Measurements from ENCODE around the gene IL4I1. TPM values are rescaled to one million over a fixed set of nuclear protein-coding genes. Genes with fewer than 3 reads are reported as not detected.

IL4I1 gene
- total RNA-seq, 1 donor from 2014 or later: not detected

DNA sequence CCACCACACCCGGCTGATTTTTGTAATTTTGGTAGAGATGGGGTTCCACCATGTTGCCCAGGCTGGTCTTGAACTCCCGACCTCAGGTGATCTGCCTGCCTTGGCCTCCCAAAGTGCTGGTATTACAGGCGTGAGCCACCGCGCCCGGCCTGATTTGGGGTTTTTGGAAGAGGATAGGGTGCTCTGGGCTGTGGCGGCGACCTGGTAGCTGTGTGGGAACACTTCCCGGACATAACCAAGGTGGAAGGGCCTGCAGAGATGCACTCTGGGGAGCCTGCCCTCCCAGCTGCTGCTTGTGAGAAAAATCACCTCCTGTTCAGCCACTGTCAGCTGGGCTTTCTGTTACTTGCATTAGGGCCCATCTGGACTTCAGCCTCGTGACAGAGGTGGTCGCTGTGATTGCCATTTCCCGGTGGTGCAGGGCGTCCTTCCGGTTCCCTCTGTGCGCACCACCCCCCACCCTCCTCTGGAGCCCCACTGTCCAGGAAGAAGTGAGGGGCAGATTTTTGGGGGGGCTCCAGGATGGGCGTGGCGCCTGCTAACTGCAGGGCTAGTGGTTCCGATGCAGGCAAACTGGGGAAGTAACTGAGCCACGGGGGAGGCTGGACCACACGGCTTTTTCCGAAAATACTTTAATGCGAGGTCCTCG, 7.5 kb downstream of the IL4I1 start:
- Histone ChIP-seq H3K9me3 (no peaks in the 10 kb centered on the region), H3K36me3 (peaks cover 4 to 10% of the 10 kb centered on the region in 2 donors), H3K4me1 (peaks cover 11% of the 10 kb centered on the region), H3K27ac (no peak overlapping the region), H3K27me3 (no peaks in the 10 kb centered on the region), H3K4me3 (no peak overlapping the region)
- TF ChIP-seq POLR2AphosphoS5 (IDR thresholded peaks at IDR 0.05; ENCODE audit: insufficient read depth in 1 of 2, low read depth in 1 of 2): no peak
- TF ChIP-seq, protein P1, sequence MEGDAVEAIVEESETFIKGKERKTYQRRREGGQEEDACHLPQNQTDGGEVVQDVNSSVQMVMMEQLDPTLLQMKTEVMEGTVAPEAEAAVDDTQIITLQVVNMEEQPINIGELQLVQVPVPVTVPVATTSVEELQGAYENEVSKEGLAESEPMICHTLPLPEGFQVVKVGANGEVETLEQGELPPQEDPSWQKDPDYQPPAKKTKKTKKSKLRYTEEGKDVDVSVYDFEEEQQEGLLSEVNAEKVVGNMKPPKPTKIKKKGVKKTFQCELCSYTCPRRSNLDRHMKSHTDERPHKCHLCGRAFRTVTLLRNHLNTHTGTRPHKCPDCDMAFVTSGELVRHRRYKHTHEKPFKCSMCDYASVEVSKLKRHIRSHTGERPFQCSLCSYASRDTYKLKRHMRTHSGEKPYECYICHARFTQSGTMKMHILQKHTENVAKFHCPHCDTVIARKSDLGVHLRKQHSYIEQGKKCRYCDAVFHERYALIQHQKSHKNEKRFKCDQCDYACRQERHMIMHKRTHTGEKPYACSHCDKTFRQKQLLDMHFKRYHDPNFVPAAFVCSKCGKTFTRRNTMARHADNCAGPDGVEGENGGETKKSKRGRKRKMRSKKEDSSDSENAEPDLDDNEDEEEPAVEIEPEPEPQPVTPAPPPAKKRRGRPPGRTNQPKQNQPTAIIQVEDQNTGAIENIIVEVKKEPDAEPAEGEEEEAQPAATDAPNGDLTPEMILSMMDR (IDR thresholded peaks at IDR 0.05): no peak
- DNase-seq (ENCODE audit: extremely low spot score in 2 of 2): no peak
- intact Hi-C loops (cut with DNase I): no loop called here

DNA sequence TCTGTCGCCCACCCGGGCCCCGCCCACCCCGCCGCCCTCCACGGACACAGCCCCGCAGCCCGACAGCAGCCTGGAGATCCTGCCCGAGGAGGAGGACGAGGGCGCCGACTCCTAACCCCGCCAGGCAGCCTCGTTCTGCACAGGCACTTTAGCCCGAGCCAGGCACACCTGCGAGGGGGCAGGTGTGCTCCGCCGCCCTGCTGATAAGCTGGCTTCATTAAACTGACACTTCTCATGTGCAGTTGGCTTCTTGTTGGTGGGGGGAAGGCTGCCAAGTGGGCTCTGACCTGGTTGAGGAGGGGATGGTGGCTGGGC, 8.2 kb downstream of the IL4I1 start:
- DNase-seq (ENCODE audit: extremely low spot score in 2 of 2): no peak
- no peaks in the 10 kb centered on the region for H3K9me3 ChIP-seq
- no peaks in the 10 kb centered on the region for H3K27me3 ChIP-seq
- H3K27ac ChIP-seq: no peak overlapping the region
- intact Hi-C loops (cut with DNase I): no loop called here
- H3K4me1 ChIP-seq: peaks cover 11% of the 10 kb centered on the region
- TF ChIP-seq POLR2AphosphoS5 (IDR thresholded peaks at IDR 0.05; ENCODE audit: insufficient read depth in 1 of 2, low read depth in 1 of 2) (no peak), POLR2A (IDR thresholded peaks at IDR 0.05) (no peak)
- TF ChIP-seq, protein P1 (IDR thresholded peaks at IDR 0.05): no peak
- peaks cover 4 to 17% of the 10 kb centered on the region in 2 donors for H3K36me3 ChIP-seq
- no peak overlapping the region for H3K4me3 ChIP-seq

DNA sequence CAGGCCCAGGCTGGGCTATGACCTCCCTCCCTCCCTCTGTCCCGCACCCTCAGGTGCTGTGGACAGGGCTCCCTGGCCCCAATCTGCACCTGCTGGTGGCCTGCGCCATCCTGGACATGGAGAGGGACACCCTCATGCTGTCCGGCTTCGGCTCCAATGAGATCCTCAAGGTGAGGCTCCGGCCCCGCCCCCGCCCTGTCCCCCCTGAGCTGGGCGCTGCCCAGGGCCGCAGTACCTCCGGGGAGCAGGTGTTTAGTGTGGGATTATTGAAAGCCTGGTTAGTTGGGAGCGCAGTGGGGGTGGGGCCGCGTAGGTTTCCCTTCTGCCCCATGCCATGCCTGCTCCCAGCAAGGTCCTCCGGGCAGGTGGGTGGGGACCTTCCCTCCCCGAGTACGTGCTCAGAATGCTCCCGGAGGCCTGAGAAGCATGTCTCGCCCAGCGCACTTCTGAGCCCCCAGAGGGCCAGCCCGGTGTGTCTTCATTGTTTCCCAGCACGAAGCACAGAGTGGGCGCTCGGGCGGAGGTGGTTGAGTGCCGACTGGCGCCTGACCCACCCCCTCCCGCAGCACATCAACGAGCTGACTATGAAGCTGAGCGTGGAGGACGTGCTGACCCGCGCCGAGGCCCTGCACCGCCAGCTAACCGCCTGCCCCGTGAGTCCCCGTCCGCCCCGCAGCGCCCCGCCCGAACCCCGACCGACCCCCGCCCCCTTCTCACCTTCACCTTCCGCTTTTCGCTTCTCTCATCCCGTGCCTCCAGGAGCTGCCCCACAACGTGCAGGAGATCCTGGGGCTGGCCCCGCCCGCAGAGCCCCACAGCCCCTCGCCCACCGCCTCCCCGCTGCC, 8.8 kb downstream of the IL4I1 start:
- Histone ChIP-seq H3K27me3 (no peaks in the 10 kb centered on the region), H3K9me3 (no peaks in the 10 kb centered on the region), H3K27ac (no peak overlapping the region), H3K4me3 (no peak overlapping the region), H3K36me3 (peaks cover 4 to 23% of the 10 kb centered on the region in 2 donors), H3K4me1 (peaks cover 11% of the 10 kb centered on the region)
- no peak for DNase-seq (ENCODE audit: extremely low spot score in 2 of 2)
- intact Hi-C loops (cut with DNase I): no loop called here
- TF ChIP-seq POLR2AphosphoS5 (IDR thresholded peaks at IDR 0.05; ENCODE audit: insufficient read depth in 1 of 2, low read depth in 1 of 2) (no peak), POLR2A (IDR thresholded peaks at IDR 0.05) (no peak)
- TF ChIP-seq, protein P1 (IDR thresholded peaks at IDR 0.05): no peak

DNA sequence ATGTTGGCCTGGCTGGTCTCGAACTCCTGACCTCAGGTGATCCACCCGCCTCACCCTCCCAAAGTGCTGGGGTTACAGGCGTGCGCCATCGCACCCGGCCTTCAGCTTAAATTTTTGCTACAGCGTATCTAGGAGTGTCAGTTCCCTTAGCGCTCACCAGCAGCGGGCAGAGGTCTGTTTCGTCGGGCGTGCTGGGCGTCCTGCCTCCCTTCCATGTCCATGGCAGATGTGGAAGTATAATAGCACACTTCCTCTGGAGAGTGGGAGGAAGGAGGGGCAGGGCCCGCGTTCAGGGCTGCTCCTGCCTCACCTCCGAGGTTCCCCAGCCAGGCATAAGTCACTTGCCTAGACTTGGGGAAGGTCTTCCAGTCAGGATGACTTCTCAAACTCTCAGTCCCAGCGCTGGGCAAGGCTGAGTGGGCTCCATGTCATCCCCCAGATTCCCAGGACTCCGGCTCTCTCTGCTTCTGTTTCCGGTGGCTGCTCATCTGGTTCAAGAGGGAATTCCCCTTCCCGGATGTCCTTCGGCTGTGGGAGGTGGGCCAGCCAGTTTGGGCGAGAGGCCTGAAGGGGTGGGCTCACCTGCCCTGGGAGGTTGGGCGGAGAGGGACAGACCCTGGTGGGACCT, 9.5 kb downstream of the IL4I1 start:
- DNase-seq (ENCODE audit: extremely low spot score in 2 of 2): no peak
- Histone ChIP-seq H3K36me3 (peaks cover 4 to 30% of the 10 kb centered on the region in 2 donors), H3K9me3 (no peaks in the 10 kb centered on the region), H3K27ac (no peak overlapping the region), H3K27me3 (no peaks in the 10 kb centered on the region), H3K4me3 (no peak overlapping the region), H3K4me1 (peaks cover 11% of the 10 kb centered on the region)
- intact Hi-C loops (cut with DNase I): no loop called here
- TF ChIP-seq, protein P1 (IDR thresholded peaks at IDR 0.05): no peak
- TF ChIP-seq POLR2A (IDR thresholded peaks at IDR 0.05): no peak
- no peak for TF ChIP-seq POLR2AphosphoS5 (IDR thresholded peaks at IDR 0.05; ENCODE audit: insufficient read depth in 1 of 2, low read depth in 1 of 2)
